Body of pancreas (tissue), 4 donors: ENCODE results near the gene RWDD4.

Experiments
- CTCF ChIP-seq, 7 experiments: fragments of 450-650 bp in 4 of 7; fragments of 200-600 bp in 3 of 7; sonication (generic) in 3 of 7; IDR thresholded peaks; one replicate each; pipeline ENCODE4 v1.5.1; 2016 to 2019; ENCODE audit warnings: antibody characterized with exemption in 7 of 7
- POLR2A ChIP-seq, 3 donors: fragments of 450-650 bp; IDR thresholded peaks; one replicate each; pipeline ENCODE4 v1.6.1; 2016; ENCODE audit warnings: antibody characterized with exemption in 3 of 3, mild to moderate bottlenecking in 2 of 3

GRCh38 chr4:183700407-183700806 lies 41.4 kb upstream of the RWDD4 start:
- TF ChIP-seq CTCF (IDR thresholded peaks at IDR 0.05) (no peak), POLR2A (IDR thresholded peaks at IDR 0.05) (no peak)
